ENCODE measurements around the gene SLC17A4. TPM values are rescaled to one million over a fixed set of nuclear protein-coding genes. Genes with fewer than 3 reads are reported as not detected.

SLC17A4 gene
- total and polyA plus RNA-seq, 2 of the 13 experiments (the other 11 are each of a cell fraction or from before 2014, with no cell fraction given): 0.07 TPM; not detected in 1

DNA sequence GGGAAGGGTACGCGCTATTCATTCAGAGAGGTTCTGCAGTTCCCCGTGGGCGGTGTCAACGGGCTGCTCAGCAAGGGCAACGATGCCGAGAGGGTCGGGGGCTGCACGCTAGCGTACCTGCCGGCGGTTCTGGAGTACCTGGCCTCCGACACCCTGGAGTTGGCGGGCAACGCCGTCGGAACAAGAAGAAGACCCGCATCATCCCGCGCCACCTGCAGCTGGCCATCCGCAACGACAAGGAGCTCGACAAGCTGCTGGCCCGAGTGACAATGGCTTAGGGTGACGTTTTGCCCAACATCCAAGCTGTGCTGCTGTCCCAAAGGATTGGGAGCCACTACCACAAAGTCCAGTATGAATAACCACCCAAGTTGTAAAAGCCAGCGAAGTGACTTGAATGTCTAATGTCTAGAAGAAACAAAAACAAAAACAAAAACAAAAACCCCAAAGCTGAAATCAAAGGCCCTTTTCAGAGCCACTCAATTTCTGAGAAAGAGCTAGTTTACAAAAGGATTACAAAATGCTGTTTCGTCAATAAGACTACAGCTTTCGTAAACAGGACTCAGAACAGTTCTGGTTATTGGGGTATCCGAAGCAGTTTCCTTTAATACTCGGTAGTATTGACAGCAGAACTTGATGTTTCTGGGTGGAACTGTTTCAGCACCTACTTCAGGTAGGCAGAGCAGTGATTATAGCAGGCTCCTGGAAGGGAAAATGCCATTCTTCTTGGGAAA, 21.9 kb upstream of the SLC17A4 start:
- Histone ChIP-seq H3K27me3 (ENCODE audit: control insufficient read depth in 1 of 2, insufficient read depth in 2 of 2, low read length in 2 of 2) (no peaks in the 10 kb centered on the region), H3K9ac (ENCODE audit: insufficient read depth, low read depth, low read length) (no peak overlapping the region), H3K79me2 (ENCODE audit: insufficient read depth, low read length) (no peaks in the 10 kb centered on the region), H3K9me3 (ENCODE audit: low read length) (peaks cover 14% of the 10 kb centered on the region), H4K20me1 (ENCODE audit: insufficient read depth, low read length) (no peaks in the 10 kb centered on the region), H3K4me2 (ENCODE audit: low read depth, low read length) (no peak overlapping the region), H3K36me3 (replicated peaks in 1 of 2; ENCODE audit: control insufficient read depth in 1 of 2, insufficient read depth in 2 of 2, low read length in 2 of 2) (no peaks in the 10 kb centered on the region), H3K27ac (ENCODE audit: extremely low read length, insufficient read depth, low read length) (no peak overlapping the region), H3K4me1 (ENCODE audit: insufficient read depth, low read length) (no peaks in the 10 kb centered on the region), H2AFZ (ENCODE audit: low read length) (no peak overlapping the region), H3K4me3 (replicated peaks in 1 of 3; ENCODE audit: insufficient read depth in 1 of 3, low read depth in 2 of 3, low read length in 3 of 3) (no peak overlapping the region)
- 76% methylated on average over 28 of the region's 30 CpGs for WGBS (ENCODE audit: low lambda C conversion rate)
- BruUV-seq (replicated peaks): no TSS peak
- ATAC-seq: no peak
- ChIA-PET CTCF (ENCODE audit: low intra/inter-chr PET ratio, low total read pairs) (no interaction called here), POLR2A (no interaction called here)
- in situ Hi-C loops (cut with HindIII; ENCODE audit: extremely low pct_ligation_motif_present, low pct_unique_long_range_greater_than_20kb) (no loop called here), intact Hi-C loops (cut with micrococcal nuclease; ENCODE audit: unreplicated experiment) (no loop called here)
- FAIRE-seq: no peak
- DNase-seq (ENCODE audit: low spot score): no peak
- no peak for TF ChIP-seq ZNF546 (CRISPR knock-in tag; conservative IDR thresholded peaks at IDR 0.05)
- TF ChIP-seq, protein P1, sequence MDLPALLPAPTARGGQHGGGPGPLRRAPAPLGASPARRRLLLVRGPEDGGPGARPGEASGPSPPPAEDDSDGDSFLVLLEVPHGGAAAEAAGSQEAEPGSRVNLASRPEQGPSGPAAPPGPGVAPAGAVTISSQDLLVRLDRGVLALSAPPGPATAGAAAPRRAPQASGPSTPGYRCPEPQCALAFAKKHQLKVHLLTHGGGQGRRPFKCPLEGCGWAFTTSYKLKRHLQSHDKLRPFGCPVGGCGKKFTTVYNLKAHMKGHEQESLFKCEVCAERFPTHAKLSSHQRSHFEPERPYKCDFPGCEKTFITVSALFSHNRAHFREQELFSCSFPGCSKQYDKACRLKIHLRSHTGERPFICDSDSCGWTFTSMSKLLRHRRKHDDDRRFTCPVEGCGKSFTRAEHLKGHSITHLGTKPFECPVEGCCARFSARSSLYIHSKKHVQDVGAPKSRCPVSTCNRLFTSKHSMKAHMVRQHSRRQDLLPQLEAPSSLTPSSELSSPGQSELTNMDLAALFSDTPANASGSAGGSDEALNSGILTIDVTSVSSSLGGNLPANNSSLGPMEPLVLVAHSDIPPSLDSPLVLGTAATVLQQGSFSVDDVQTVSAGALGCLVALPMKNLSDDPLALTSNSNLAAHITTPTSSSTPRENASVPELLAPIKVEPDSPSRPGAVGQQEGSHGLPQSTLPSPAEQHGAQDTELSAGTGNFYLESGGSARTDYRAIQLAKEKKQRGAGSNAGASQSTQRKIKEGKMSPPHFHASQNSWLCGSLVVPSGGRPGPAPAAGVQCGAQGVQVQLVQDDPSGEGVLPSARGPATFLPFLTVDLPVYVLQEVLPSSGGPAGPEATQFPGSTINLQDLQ (CRISPR knock-in tag; IDR thresholded peaks at IDR 0.05): no peak
- TF ChIP-seq SMARCC2 (IDR thresholded peaks at IDR 0.05): no peak
- TF ChIP-seq SP140L (CRISPR knock-in tag; IDR thresholded peaks at IDR 0.05; ENCODE audit: borderline replicate concordance): no peak
- TF ChIP-seq ZNF17 (CRISPR knock-in tag; IDR thresholded peaks at IDR 0.05): no peak
- TF ChIP-seq ZNF296 (CRISPR knock-in tag; conservative IDR thresholded peaks at IDR 0.05): no peak
- TF ChIP-seq TSC22D2 (CRISPR knock-in tag; IDR thresholded peaks at IDR 0.05; ENCODE audit: borderline replicate concordance): no peak
- no peak for TF ChIP-seq GATAD1 (CRISPR knock-in tag; IDR thresholded peaks at IDR 0.05)
- TF ChIP-seq, protein P2, sequence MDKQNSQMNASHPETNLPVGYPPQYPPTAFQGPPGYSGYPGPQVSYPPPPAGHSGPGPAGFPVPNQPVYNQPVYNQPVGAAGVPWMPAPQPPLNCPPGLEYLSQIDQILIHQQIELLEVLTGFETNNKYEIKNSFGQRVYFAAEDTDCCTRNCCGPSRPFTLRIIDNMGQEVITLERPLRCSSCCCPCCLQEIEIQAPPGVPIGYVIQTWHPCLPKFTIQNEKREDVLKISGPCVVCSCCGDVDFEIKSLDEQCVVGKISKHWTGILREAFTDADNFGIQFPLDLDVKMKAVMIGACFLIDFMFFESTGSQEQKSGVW (CRISPR knock-in tag; IDR thresholded peaks at IDR 0.05; ENCODE audit: borderline replicate concordance): no peak
- no peak for TF ChIP-seq TEAD3 (CRISPR knock-in tag; optimal IDR thresholded peaks at IDR 0.05; ENCODE audit: borderline replicate concordance)
- TF ChIP-seq ZBTB21 (CRISPR knock-in tag; IDR thresholded peaks at IDR 0.05): no peak
- no peak for TF ChIP-seq ZNF350 (CRISPR knock-in tag; IDR thresholded peaks at IDR 0.05; ENCODE audit: borderline replicate concordance, low read depth)
- TF ChIP-seq, protein P3, sequence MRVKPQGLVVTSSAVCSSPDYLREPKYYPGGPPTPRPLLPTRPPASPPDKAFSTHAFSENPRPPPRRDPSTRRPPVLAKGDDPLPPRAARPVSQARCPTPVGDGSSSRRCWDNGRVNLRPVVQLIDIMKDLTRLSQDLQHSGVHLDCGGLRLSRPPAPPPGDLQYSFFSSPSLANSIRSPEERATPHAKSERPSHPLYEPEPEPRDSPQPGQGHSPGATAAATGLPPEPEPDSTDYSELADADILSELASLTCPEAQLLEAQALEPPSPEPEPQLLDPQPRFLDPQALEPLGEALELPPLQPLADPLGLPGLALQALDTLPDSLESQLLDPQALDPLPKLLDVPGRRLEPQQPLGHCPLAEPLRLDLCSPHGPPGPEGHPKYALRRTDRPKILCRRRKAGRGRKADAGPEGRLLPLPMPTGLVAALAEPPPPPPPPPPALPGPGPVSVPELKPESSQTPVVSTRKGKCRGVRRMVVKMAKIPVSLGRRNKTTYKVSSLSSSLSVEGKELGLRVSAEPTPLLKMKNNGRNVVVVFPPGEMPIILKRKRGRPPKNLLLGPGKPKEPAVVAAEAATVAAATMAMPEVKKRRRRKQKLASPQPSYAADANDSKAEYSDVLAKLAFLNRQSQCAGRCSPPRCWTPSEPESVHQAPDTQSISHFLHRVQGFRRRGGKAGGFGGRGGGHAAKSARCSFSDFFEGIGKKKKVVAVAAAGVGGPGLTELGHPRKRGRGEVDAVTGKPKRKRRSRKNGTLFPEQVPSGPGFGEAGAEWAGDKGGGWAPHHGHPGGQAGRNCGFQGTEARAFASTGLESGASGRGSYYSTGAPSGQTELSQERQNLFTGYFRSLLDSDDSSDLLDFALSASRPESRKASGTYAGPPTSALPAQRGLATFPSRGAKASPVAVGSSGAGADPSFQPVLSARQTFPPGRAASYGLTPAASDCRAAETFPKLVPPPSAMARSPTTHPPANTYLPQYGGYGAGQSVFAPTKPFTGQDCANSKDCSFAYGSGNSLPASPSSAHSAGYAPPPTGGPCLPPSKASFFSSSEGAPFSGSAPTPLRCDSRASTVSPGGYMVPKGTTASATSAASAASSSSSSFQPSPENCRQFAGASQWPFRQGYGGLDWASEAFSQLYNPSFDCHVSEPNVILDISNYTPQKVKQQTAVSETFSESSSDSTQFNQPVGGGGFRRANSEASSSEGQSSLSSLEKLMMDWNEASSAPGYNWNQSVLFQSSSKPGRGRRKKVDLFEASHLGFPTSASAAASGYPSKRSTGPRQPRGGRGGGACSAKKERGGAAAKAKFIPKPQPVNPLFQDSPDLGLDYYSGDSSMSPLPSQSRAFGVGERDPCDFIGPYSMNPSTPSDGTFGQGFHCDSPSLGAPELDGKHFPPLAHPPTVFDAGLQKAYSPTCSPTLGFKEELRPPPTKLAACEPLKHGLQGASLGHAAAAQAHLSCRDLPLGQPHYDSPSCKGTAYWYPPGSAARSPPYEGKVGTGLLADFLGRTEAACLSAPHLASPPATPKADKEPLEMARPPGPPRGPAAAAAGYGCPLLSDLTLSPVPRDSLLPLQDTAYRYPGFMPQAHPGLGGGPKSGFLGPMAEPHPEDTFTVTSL (CRISPR knock-in tag; IDR thresholded peaks at IDR 0.05; ENCODE audit: borderline replicate concordance): no peak
- TF ChIP-seq ZSCAN25 (CRISPR knock-in tag; IDR thresholded peaks at IDR 0.05): no peak

All from HepG2 (cell line).